ENCODE measurements around the gene ENDOD1. TPM values are rescaled to one million over a fixed set of nuclear protein-coding genes. Genes with fewer than 3 reads are reported as not detected.

The ENDOD1 gene
- total RNA-seq, 1 experiment from 2014 or later: 28.2 TPM

GRCh38 chr11:95067841-95068219, 21.8 kb upstream of the ENDOD1 start:
- no peaks in the 10 kb centered on the region for H3K9me3 ChIP-seq (ENCODE audit: control insufficient read depth, insufficient read depth, low read depth, low read length)
- in situ Hi-C loops (cut with HindIII; ENCODE audit: low pct_unique_long_range_greater_than_20kb, low sequenced_read_pairs) (no loop called here), intact Hi-C loops (cut with micrococcal nuclease; ENCODE audit: unreplicated experiment) (loop anchor here (2.0 to 10.0 kb wide), 4 partner anchors 83 to 697 kb away; partner anchors contain the start of genes CWC15, KDM4D and SESN3)
- peak overlapping the region; percentile 83 to 90 for H3K4me3 ChIP-seq (ENCODE audit: low read depth in 2 of 2, low read length in 2 of 2)
- H3K27ac ChIP-seq (ENCODE audit: low read length): peak overlapping the region; percentile 94
- CTCF ChIA-PET: interaction anchor here (0.8 kb wide), 1 partner anchor 8 kb away, joined by 3 read pairs; no protein-coding TSS in a partner anchor
- peaks cover 8% of the 10 kb centered on the region; the same call in 1 of the 2 replicates for H3K4me1 ChIP-seq (ENCODE audit: control insufficient read depth, insufficient read depth, low read length)
- no TSS peak for BruUV-seq (replicated peaks)
- TF ChIP-seq POLR2AphosphoS5 (IDR thresholded peaks at IDR 0.05; ENCODE audit: low read depth, low read length) (no peak), TCF7L2 (IDR thresholded peaks at IDR 0.05; ENCODE audit: low read depth, low read length) (no peak), SIN3A (IDR thresholded peaks at IDR 0.05; ENCODE audit: borderline replicate concordance, insufficient read depth, low read depth, low read length) (no peak), CTCF (IDR thresholded peaks at IDR 0.05) (no peak), REST (IDR thresholded peaks at IDR 0.05; ENCODE audit: insufficient read depth in 1 of 2, low read depth in 2 of 2, low read length in 1 of 2) (no peak)
- POLR2A ChIA-PET: interaction anchor here (0.6 kb wide), 2 partner anchors 40 to 722 kb away, joined by 3 read pairs; partner anchors contain the start of gene FAM76B
- H3K36me3 ChIP-seq (ENCODE audit: control insufficient read depth, insufficient read depth, low read length): peaks cover 2% of the 10 kb centered on the region; the same call in 1 of the 2 replicates
- DNase-seq (ENCODE audit: low read depth, low spot score) (peak; percentile 33), ATAC-seq (peak; percentile 3; the same call in 1 of the 2 replicates)
- H3K27me3 ChIP-seq (ENCODE audit: control insufficient read depth, insufficient read depth, low read length): no peaks in the 10 kb centered on the region

GRCh38 chr11:95068549-95068948, 21.1 kb upstream of the ENDOD1 start:
- Histone ChIP-seq H3K9me3 (ENCODE audit: control insufficient read depth, insufficient read depth, low read depth, low read length) (no peaks in the 10 kb centered on the region), H3K4me1 (ENCODE audit: control insufficient read depth, insufficient read depth, low read length) (peaks cover 8% of the 10 kb centered on the region; the same call in 1 of the 2 replicates), H3K27ac (ENCODE audit: low read length) (peak overlapping the region; percentile 94), H3K4me3 (ENCODE audit: low read depth in 2 of 2, low read length in 2 of 2) (peak overlapping the region; percentile 83 to 90), H3K27me3 (ENCODE audit: control insufficient read depth, insufficient read depth, low read length) (no peaks in the 10 kb centered on the region), H3K36me3 (ENCODE audit: control insufficient read depth, insufficient read depth, low read length) (peaks cover 2% of the 10 kb centered on the region; the same call in 1 of the 2 replicates)
- DNase-seq (ENCODE audit: low read depth, low spot score): peak; percentile 87
- ChIA-PET POLR2A (no interaction called here), CTCF (no interaction called here)
- in situ Hi-C loops (cut with HindIII; ENCODE audit: low pct_unique_long_range_greater_than_20kb, low sequenced_read_pairs) (no loop called here), intact Hi-C loops (cut with micrococcal nuclease; ENCODE audit: unreplicated experiment) (loop anchor here (2.0 to 10.0 kb wide), 4 partner anchors 82 to 696 kb away; partner anchors contain the start of genes CWC15, KDM4D and SESN3)
- no TSS peak for BruUV-seq (replicated peaks)
- TF ChIP-seq CTCF (IDR thresholded peaks at IDR 0.05): no peak
- peak; percentile 74 for TF ChIP-seq POLR2AphosphoS5 (IDR thresholded peaks at IDR 0.05; ENCODE audit: low read depth, low read length)
- no peak for TF ChIP-seq REST (IDR thresholded peaks at IDR 0.05; ENCODE audit: insufficient read depth in 1 of 2, low read depth in 2 of 2, low read length in 1 of 2)
- TF ChIP-seq SIN3A (IDR thresholded peaks at IDR 0.05; ENCODE audit: borderline replicate concordance, insufficient read depth, low read depth, low read length): peak; percentile 82; the same call in 1 of the 2 replicates
- peak; percentile 86 for ATAC-seq
